RWPE1 (cell line): ENCODE measurements around the gene DOP1B.
"Not testable (repeated sequence)": the region's sequence is repeated elsewhere in the genome, so short reads cannot be mapped to it uniquely, and the experiment has no call there.

Experiments
- CTCF ChIA-PET: fragments of 350-600 bp; sonication (Branson Sonifier 250); formaldehyde crosslinking; extraction: SDS; loops from one replicate; lab custom pipeline; 2021; lab: Yijun Ruan, JAX
- POLR2A ChIA-PET: fragments of 400-600 bp; formaldehyde crosslinking; extraction: SDS; loops from one replicate; lab custom pipeline; 2020; ENCODE audit warnings: antibody characterized with exemption; ENCODE audit not compliant: low non-redundant PET; lab: Yijun Ruan, JAX
- DNase-seq: peaks from one replicate; pipeline ENCODE4 v3.0.0; 2012; ENCODE audit warnings: low spot score
- H3K27ac ChIP-seq: fragments of 450-650 bp; 2 replicates; pipeline ENCODE4 v1.5.1; 2017
- CTCF ChIP-seq: fragments of 450-650 bp; conservative IDR thresholded peaks from 2 replicates; pipeline ENCODE4 v1.5.1; 2017; ENCODE audit warnings: low read depth, mild to moderate bottlenecking

The DOP1B gene

GRCh38 chr21:36134803-36135390 is 21.7 kb upstream of the DOP1B start, which contains the start of gene CBR3:
Gene CBR3, plus strand, starts transcription at chr21:36135079. Its CDS starts 114 bp downstream, at chr21:36135193.
- DNase-seq, result peak; percentile 62
- ChIA-PET POLR2A (no interaction called here), CTCF (interaction anchor here (0.6 kb wide), 1 partner anchor 8 kb away, joined by 3 read pairs; no protein-coding TSS in a partner anchor)
- peak within 1 kb of the TSS; percentile 98 for H3K27ac ChIP-seq
- no peak for TF ChIP-seq CTCF

- POLR2A ChIA-PET, result interaction anchor here (0.6 kb wide), 1 partner anchor 77 kb away, joined by 3 read pairs; no protein-coding TSS in a partner anchor
- H3K27ac ChIP-seq, result peak overlapping the region; percentile 98
- no peak for TF ChIP-seq CTCF
- DNase-seq, result peak; percentile 70
- CTCF ChIA-PET, result interaction anchor here (0.7 to 0.9 kb wide), 2 partner anchors 66 to 74 kb away, joined by 3 to 4 read pairs; partner anchors contain the start of gene CBR1
Observed at GRCh38 chr21:36135391-36136102, 21.1 kb upstream of the DOP1B start.

- H3K27ac ChIP-seq, result not testable (repeated sequence)
- ChIA-PET CTCF (interaction anchor here (0.6 to 1.0 kb wide), 2 partner anchors 70 to 77 kb away, joined by 4 to 6 read pairs; no protein-coding TSS in a partner anchor), POLR2A (interaction anchor here (1.0 kb wide), 1 partner anchor 180 kb away, joined by 6 read pairs; the partner anchor contains the start of gene MORC3)
Observed at GRCh38 chr21:36139791-36140190, 16.8 kb upstream of the DOP1B start.

GRCh38 chr21:36141513-36141925 is 15.1 kb upstream of the DOP1B start:
- peak; percentile 82 for TF ChIP-seq CTCF
- POLR2A ChIA-PET, result no interaction called here
- CTCF ChIA-PET, result interaction anchor here (0.6 to 1.6 kb wide), 10 partner anchors 11 to 1894 kb away, joined by 3 to 5 read pairs (median 4); no protein-coding TSS in a partner anchor
- DNase-seq, result peak; percentile 94
- H3K27ac ChIP-seq, result peak overlapping the region; percentile 45; the same call in 1 of the 2 replicates

More at GRCh38 chr21:36139791-36140190, 16.8 kb upstream of the DOP1B start:
- DNase-seq, result not testable (repeated sequence)

DNA sequence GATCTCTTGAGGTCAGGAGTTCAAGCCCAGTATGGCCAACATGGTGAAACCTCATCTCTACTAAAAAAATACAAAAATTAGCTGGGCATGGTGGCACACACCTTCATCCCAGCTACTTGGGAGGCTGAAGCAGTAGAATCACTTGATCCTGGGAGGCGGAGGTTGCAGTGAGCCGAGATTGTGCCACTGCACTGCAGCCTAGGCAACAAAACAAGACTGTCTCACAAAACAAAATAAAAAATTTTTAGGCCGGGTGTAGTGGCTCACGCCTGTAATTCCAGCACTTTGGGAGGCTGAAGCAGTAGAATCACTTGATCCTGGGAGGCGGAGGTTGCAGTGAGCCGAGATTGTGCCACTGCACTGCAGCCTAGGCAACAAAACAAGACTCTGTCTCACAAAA is 12.4 kb upstream of the DOP1B start:
- not testable (repeated sequence) for H3K27ac ChIP-seq, DNase-seq
- ChIA-PET POLR2A (interaction anchor here (0.5 kb wide), 1 partner anchor 110 kb away, joined by 3 read pairs; no protein-coding TSS in a partner anchor), CTCF (interaction anchor here (1.4 kb wide), 1 partner anchor 65 kb away, joined by 3 read pairs; no protein-coding TSS in a partner anchor)

DNA sequence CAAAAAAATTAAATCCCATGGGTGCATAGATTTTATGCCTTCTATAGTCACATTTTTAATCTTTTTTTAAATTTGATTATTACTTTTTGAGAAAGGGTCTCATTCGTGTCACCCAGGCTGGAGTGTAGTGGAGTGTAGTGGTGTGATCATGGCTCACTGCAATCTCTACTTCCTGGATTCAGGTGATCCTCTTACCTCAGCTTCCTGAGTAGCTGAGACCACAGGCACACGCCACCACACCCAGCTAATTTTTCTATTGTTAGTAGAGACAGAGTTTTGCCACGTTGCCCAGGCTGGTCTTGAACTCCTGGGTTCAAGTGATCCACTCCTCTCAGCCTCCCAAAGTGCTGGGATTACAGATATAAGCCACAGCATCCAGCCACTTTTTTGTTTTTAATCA is 11.4 kb upstream of the DOP1B start:
- no peak overlapping the region for H3K27ac ChIP-seq
- POLR2A ChIA-PET, result no interaction called here
- CTCF ChIA-PET, result interaction anchor here (0.7 kb wide), 1 partner anchor 115 kb away, joined by 5 read pairs; no protein-coding TSS in a partner anchor
- no peak for DNase-seq
- no peak for TF ChIP-seq CTCF

DNA sequence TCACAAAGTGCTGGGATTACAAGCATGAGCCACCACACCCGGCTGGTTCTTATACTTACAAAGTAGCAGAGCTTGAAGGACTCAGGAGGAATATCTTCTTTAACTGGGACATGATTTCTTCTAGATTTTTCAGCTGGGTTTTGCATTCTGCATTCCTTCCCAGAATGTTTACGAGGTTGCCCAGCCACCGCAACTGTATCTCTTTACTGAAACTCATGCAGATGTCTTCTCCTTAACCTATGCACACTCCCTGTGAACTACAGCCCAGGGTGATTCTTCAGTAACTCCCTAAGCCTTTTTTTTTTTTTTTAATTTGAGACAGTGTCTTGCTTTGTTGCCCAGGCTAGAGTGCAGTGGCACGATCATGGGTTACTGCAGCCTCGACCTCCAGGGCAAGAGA is 8.7 kb upstream of the DOP1B start:
- no peak overlapping the region for H3K27ac ChIP-seq
- no peak for DNase-seq
- ChIA-PET CTCF (interaction anchor here (0.6 kb wide), 1 partner anchor 1855 kb away, joined by 3 read pairs; no protein-coding TSS in a partner anchor), POLR2A (no interaction called here)
- no peak for TF ChIP-seq CTCF
